PC-3 (cell line): ENCODE measurements around the gene HOXB1. TPM values are rescaled to one million over a fixed set of nuclear protein-coding genes. Genes with fewer than 3 reads are reported as not detected.

Experiments
- ATAC-seq: fragments of 200-7000 bp; cut with Tn5 transposase; 2 replicates; pipeline ENCODE4 v1.9.1; 2020; ENCODE audit warnings: mild to moderate bottlenecking, moderate library complexity
- BruUV-seq: library from RNA; stranded (reverse); fragments of 400-500 nt; replicated peaks from 2 replicates; lab custom pipeline; 2021; lab: Mats Ljungman, UMichigan
- CTCF ChIA-PET: fragments of 300-600 bp; sonication (Branson Sonifier 250); formaldehyde crosslinking; loops from one replicate; lab custom pipeline; 2022; ENCODE audit warnings: antibody characterized with exemption; lab: Charles Lee
- POLR2A ChIA-PET: fragments of 300-600 bp; sonication (Branson Sonifier 250); formaldehyde crosslinking; loops from one replicate; lab custom pipeline; 2022; ENCODE audit warnings: antibody characterized with exemption; ENCODE audit not compliant: unreplicated experiment; lab: Charles Lee
- DNase-seq: peaks from one replicate; pipeline ENCODE4 v3.0.0-alpha.2; 2015
- H2AFZ ChIP-seq: fragments of 300-600 bp; sonication (generic); 2 replicates; pipeline ENCODE4 v1.6.0; 2016; ENCODE audit warnings: antibody characterized with exemption, low read length
- H3F3A ChIP-seq: fragments of 300-600 bp; sonication (generic); one replicate; pipeline ENCODE4 v1.6.0; 2017; ENCODE audit warnings: antibody characterized with exemption, low read length, control low read depth, mild to moderate bottlenecking; ENCODE audit not compliant: unreplicated experiment
- H3K27ac ChIP-seq: fragments of 300-600 bp; sonication (generic); 2 replicates; pipeline ENCODE4 v1.5.1; 2016; ENCODE audit warnings: mild to moderate bottlenecking, low read length
- H3K27me3 ChIP-seq: fragments of 300-600 bp; sonication (generic); 2 replicates; pipeline ENCODE4 v1.6.1; 2016; ENCODE audit warnings: low read length, mixed read lengths
- H3K36me3 ChIP-seq: fragments of 300-600 bp; sonication (generic); 2 replicates; pipeline ENCODE4 v1.6.1; 2016; ENCODE audit warnings: low read depth, mixed run types, low read length, mixed read lengths
- H3K4me1 ChIP-seq: fragments of 300-600 bp; sonication (generic); 2 replicates; pipeline ENCODE4 v1.5.1; 2016; ENCODE audit warnings: low read length; ENCODE audit not compliant: insufficient read depth
- H3K4me2 ChIP-seq: fragments of 300-600 bp; sonication (generic); 2 replicates; pipeline ENCODE4 v1.6.0; 2016; ENCODE audit warnings: low read length
- H3K4me3 ChIP-seq: fragments of 300-600 bp; sonication (generic); 2 replicates; pipeline ENCODE4 v1.5.1; 2016; ENCODE audit warnings: mild to moderate bottlenecking, low read length, mixed read lengths
- H3K79me2 ChIP-seq: fragments of 300-600 bp; sonication (generic); 2 replicates; pipeline ENCODE4 v1.6.1; 2017; ENCODE audit warnings: low read length, mixed read lengths
- H3K9ac ChIP-seq: fragments of 300-600 bp; sonication (generic); 2 replicates; pipeline ENCODE4 v1.6.0; 2016; ENCODE audit warnings: mild to moderate bottlenecking, low read length
- H3K9me2 ChIP-seq: fragments of 300-600 bp; sonication (generic); replicated peaks from 2 replicates; pipeline ENCODE4 v1.6.1; 2016; ENCODE audit warnings: mixed run types, low read length, mixed read lengths
- H3K9me3 ChIP-seq: fragments of 300-600 bp; sonication (generic); 2 replicates; pipeline ENCODE4 v1.6.1; 2016; ENCODE audit warnings: low read length, mixed read lengths
- H4K20me1 ChIP-seq: fragments of 300-600 bp; sonication (generic); 2 replicates; pipeline ENCODE4 v1.6.1; 2016; ENCODE audit warnings: low read length, mixed read lengths
- EZH2 ChIP-seq: fragments of 300-600 bp; sonication (generic); IDR thresholded peaks from one replicate; pipeline ENCODE4 v1.6.1; 2017; ENCODE audit warnings: antibody characterized with exemption, mild to moderate bottlenecking, low read length; ENCODE audit not compliant: unreplicated experiment
- EZH2phosphoT487 ChIP-seq: fragments of 300-600 bp; sonication (generic); IDR thresholded peaks from 2 replicates; pipeline ENCODE4 v1.6.1; 2018; ENCODE audit warnings: mild to moderate bottlenecking, antibody characterized with exemption, low read length, borderline replicate concordance
- intact Hi-C: fragments of 100-400 bp; cut with micrococcal nuclease; formaldehyde crosslinking; loops from 2 replicates; pipeline ENCODE4 v1.9.0; 2023
- total RNA-seq: library from RNA; depleted of rRNA; stranded (reverse); fragments of >200 nt; gene quantifications from 2 replicates; pipeline ENCODE4 v1.2.3, GENCODE V29; 2014
- TF ChIP-seq, protein P1 (sequence below): fragments of 300-600 bp; sonication (generic); conservative IDR thresholded peaks from 2 replicates; pipeline ENCODE4 v1.5.1; 2017; ENCODE audit warnings: antibody characterized with exemption, low read depth, mild to moderate bottlenecking, low read length

Gene HOXB1
- total RNA-seq, 1 experiment from 2014 or later: not detected

DNA sequence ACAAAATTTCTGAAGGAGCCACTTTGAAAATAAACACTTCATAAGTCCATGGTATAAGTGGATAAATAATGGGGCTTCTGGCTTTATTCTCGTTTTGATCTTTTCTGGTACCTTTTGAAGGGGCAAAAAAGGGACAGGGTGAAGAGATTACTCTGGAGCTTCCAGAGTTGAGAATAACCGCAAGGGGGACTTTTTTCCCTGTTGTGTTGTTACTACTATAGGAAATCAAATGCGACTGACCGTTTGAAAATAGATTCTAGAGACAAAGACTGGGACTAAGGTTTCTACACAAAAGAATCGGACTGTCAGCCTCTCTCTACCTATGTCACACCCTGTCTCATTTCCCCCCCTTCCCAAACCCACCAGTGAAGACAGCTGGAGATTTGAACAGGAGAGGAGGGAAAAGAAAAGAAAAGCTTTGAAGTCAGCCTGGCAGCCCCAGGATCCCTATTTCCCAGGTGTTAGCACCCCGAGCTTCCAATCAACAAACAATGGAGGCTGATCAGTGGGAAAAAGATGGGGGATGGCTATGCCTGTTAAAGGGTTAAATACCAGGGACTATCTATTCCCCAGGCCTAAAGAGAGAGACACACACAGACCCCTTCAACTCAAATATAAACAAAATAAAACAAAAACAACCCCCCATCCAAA is 39.0 kb upstream of the HOXB1 start:
- ATAC-seq: no peak
- no peaks in the 10 kb centered on the region for H3K36me3 ChIP-seq
- no peak for DNase-seq
- peaks cover 2% of the 10 kb centered on the region; the same call in 1 of the 2 replicates for H3K4me1 ChIP-seq
- H3K79me2 ChIP-seq: no peaks in the 10 kb centered on the region
- ChIA-PET POLR2A (no interaction called here), CTCF (no interaction called here)
- no peak overlapping the region for H2AFZ ChIP-seq
- H3K9ac ChIP-seq: no peak overlapping the region
- no peak overlapping the region for H3K4me3 ChIP-seq
- H3K27ac ChIP-seq: no peak overlapping the region
- no peaks in the 10 kb centered on the region for H3K9me2 ChIP-seq
- H3F3A ChIP-seq: no peaks in the 10 kb centered on the region
- TF ChIP-seq EZH2phosphoT487 (no peak), EZH2 (no peak)
- TF ChIP-seq, protein P1, sequence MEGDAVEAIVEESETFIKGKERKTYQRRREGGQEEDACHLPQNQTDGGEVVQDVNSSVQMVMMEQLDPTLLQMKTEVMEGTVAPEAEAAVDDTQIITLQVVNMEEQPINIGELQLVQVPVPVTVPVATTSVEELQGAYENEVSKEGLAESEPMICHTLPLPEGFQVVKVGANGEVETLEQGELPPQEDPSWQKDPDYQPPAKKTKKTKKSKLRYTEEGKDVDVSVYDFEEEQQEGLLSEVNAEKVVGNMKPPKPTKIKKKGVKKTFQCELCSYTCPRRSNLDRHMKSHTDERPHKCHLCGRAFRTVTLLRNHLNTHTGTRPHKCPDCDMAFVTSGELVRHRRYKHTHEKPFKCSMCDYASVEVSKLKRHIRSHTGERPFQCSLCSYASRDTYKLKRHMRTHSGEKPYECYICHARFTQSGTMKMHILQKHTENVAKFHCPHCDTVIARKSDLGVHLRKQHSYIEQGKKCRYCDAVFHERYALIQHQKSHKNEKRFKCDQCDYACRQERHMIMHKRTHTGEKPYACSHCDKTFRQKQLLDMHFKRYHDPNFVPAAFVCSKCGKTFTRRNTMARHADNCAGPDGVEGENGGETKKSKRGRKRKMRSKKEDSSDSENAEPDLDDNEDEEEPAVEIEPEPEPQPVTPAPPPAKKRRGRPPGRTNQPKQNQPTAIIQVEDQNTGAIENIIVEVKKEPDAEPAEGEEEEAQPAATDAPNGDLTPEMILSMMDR: no peak
- no peak overlapping the region for H3K4me2 ChIP-seq
- no peaks in the 10 kb centered on the region for H3K9me3 ChIP-seq
- H3K27me3 ChIP-seq: no peaks in the 10 kb centered on the region
- intact Hi-C loops: no loop called here
- no peaks in the 10 kb centered on the region for H4K20me1 ChIP-seq
- no TSS peak for BruUV-seq

DNA sequence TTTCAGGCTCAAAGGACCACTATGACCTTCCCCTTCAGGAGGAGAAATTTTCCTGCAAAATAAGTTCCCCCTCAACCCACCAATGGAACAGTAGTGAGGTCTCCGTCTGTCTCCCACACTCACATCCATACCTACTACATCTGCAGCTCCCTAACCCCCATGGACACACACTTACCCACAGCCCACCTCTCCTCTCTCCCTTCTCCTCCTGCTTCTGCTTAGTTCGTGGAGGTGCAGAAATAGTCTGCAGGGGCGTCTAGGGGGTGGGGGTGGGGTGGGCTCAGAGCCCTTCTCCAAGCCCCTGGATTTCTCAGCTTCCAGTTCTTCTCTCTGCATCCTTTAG is 38.4 kb upstream of the HOXB1 start:
- H3K9me3 ChIP-seq: no peaks in the 10 kb centered on the region
- no peak overlapping the region for H3K27ac ChIP-seq
- ChIA-PET POLR2A (no interaction called here), CTCF (interaction anchor here (0.7 kb wide), 1 partner anchor 196 kb away, joined by 5 read pairs; no protein-coding TSS in a partner anchor)
- BruUV-seq: no TSS peak
- ATAC-seq: no peak
- H3F3A ChIP-seq: no peaks in the 10 kb centered on the region
- H3K4me1 ChIP-seq: no peaks in the 10 kb centered on the region
- H3K4me2 ChIP-seq: no peak overlapping the region
- H3K79me2 ChIP-seq: no peaks in the 10 kb centered on the region
- H3K9me2 ChIP-seq: no peaks in the 10 kb centered on the region
- no peaks in the 10 kb centered on the region for H4K20me1 ChIP-seq
- intact Hi-C loops: no loop called here
- TF ChIP-seq EZH2phosphoT487 (no peak), EZH2 (no peak)
- TF ChIP-seq, protein P1: no peak
- H3K4me3 ChIP-seq: no peak overlapping the region
- no peaks in the 10 kb centered on the region for H3K27me3 ChIP-seq
- H3K36me3 ChIP-seq: no peaks in the 10 kb centered on the region
- H2AFZ ChIP-seq: no peak overlapping the region
- H3K9ac ChIP-seq: no peak overlapping the region
- DNase-seq: no peak

DNA sequence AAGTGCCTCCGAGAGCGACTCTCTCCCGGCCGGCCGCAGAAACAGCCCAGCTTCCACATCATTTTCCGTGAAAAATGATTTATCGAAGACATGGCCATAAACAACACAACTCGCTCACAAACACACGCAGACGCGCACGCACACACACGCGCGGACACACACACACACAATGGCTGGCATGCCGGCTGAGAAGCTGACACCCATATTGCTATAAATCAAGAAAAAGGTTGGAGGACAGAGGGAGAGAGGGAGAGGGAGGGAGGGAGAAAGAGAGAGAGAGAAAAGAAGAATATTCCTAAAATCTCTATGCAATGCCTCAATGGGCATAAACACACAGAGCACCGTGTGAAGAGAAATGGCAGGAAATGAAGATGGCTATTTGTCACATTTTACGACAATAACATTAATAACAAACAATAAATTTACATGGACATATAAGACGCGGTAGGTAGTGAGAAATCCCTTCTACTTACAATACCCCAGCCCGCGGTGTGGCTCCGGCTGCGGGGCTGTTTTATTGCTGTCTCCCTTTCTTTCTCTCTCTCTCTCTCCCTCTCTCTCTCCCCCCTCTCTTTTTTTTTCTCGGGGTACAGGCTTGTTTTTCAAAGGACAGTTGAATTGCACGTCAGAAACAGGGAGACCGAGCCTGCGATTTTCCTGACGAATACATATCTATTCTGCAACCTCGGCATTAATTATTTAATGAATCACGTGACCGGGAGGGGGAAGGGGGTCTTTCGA is 37.9 kb upstream of the HOXB1 start:
- H3K9ac ChIP-seq: no peak overlapping the region
- H2AFZ ChIP-seq: no peak overlapping the region
- no peaks in the 10 kb centered on the region for H3K27me3 ChIP-seq
- intact Hi-C loops: no loop called here
- no peak overlapping the region for H3K4me2 ChIP-seq
- no peaks in the 10 kb centered on the region for H3K36me3 ChIP-seq
- no peaks in the 10 kb centered on the region for H3K9me2 ChIP-seq
- CTCF ChIA-PET: interaction anchor here (0.7 kb wide), 1 partner anchor 196 kb away, joined by 5 read pairs; no protein-coding TSS in a partner anchor
- no peaks in the 10 kb centered on the region for H3K4me1 ChIP-seq
- TF ChIP-seq, protein P1: no peak
- no peak for TF ChIP-seq EZH2
- TF ChIP-seq EZH2phosphoT487: no peak
- POLR2A ChIA-PET: no interaction called here
- H3F3A ChIP-seq: no peaks in the 10 kb centered on the region
- no peaks in the 10 kb centered on the region for H4K20me1 ChIP-seq
- no peaks in the 10 kb centered on the region for H3K79me2 ChIP-seq
- H3K9me3 ChIP-seq: no peaks in the 10 kb centered on the region
- ATAC-seq (no peak), DNase-seq (no peak)
- H3K27ac ChIP-seq: no peak overlapping the region
- H3K4me3 ChIP-seq: no peak overlapping the region
- BruUV-seq: no TSS peak
